ENCODE data around the gene DENND1A. TPM values are rescaled to one million over a fixed set of nuclear protein-coding genes. Genes with fewer than 3 reads are reported as not detected.
A peak's percentile ranks its signal among the peaks of the same experiment; 100 is the strongest.
"Not testable (repeated sequence)": the region's sequence is repeated elsewhere in the genome, so short reads cannot be mapped to it uniquely, and the experiment has no call there.

DENND1A gene
- 9.4 TPM for polyA plus RNA-seq (2013, experiment 1 of 4)
- 10.5 TPM for polyA plus RNA-seq (2013, experiment 2 of 4)
- polyA plus RNA-seq (2013, experiment 3 of 4) = 8.7 TPM
- 11.7 TPM for polyA plus RNA-seq (2013, experiment 4 of 4)

GRCh38 chr9:123929870-123930831 is at the start of gene DENND1A:
Gene DENND1A, minus strand, starts transcription at chr9:123930126. Its CDS starts 221 bp downstream, at chr9:123929905.
- Histone ChIP-seq H3K36me3 (ENCODE audit: control insufficient read depth, insufficient read depth, low read length) (no peaks in the 10 kb centered on the region), H3K27ac (ENCODE audit: insufficient read depth, low read depth, low read length, poor library complexity, severe bottlenecking) (no peak within 1 kb of the TSS), H3K4me1 (ENCODE audit: control insufficient read depth, insufficient read depth, low read length) (peaks cover 3% of the 10 kb centered on the region), H3K9me3 (ENCODE audit: control insufficient read depth, low read length) (no peaks in the 10 kb centered on the region), H3K27me3 (ENCODE audit: control insufficient read depth, insufficient read depth, low read length, poor library complexity, severe bottlenecking) (peaks cover 22% of the 10 kb centered on the region), H3K4me3 (ENCODE audit: insufficient read depth, low read depth, low read length) (peak within 1 kb of the TSS; percentile 56)
- WGBS, 2 experiments = 4 to 6% methylated on average over 83 of the region's 83 CpGs

DNA sequence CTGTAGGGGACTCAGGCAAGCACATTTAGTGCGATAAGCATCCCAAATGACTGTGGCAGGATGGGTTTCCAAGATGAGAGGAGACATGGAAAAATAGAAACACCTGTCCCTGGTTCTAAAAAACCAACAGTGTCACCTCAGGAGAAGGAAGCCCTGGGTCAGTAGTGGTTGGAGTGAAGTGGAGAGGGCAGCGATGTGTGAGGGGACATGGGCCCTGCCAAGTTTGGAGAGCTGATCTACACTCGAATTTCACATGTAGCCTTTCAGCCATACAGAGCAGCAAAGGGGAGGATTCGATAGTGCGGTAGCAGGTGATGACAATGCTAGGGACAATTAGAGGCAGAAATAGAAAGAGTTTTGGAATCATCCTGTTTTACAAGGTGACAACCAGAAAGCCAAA is 49.1 kb upstream of the DENND1A start:
- no peak overlapping the region for H3K4me3 ChIP-seq (ENCODE audit: insufficient read depth, low read depth, low read length)
- peaks cover 8% of the 10 kb centered on the region for H3K4me1 ChIP-seq (ENCODE audit: control insufficient read depth, insufficient read depth, low read length)
- H3K27me3 ChIP-seq (ENCODE audit: control insufficient read depth, insufficient read depth, low read length, poor library complexity, severe bottlenecking) = peaks cover 45% of the 10 kb centered on the region
- H3K27ac ChIP-seq (ENCODE audit: insufficient read depth, low read depth, low read length, poor library complexity, severe bottlenecking) = no peak overlapping the region
- WGBS, 2 experiments = 89 to 95% methylated on average over 4 of the region's 5 CpGs
- no peaks in the 10 kb centered on the region for H3K36me3 ChIP-seq (ENCODE audit: control insufficient read depth, insufficient read depth, low read length)
- H3K9me3 ChIP-seq (ENCODE audit: control insufficient read depth, low read length) = no peaks in the 10 kb centered on the region

- H3K4me1 ChIP-seq (ENCODE audit: control insufficient read depth, insufficient read depth, low read length); H3K4me3 ChIP-seq (ENCODE audit: insufficient read depth, low read depth, low read length); H3K27ac ChIP-seq (ENCODE audit: insufficient read depth, low read depth, low read length, poor library complexity, severe bottlenecking); H3K36me3 ChIP-seq (ENCODE audit: control insufficient read depth, insufficient read depth, low read length); H3K9me3 ChIP-seq (ENCODE audit: control insufficient read depth, low read length): not testable (repeated sequence)
- no CpG with 5 or more reads among the region's 9 CpGs for WGBS, 2 experiments
- H3K27me3 ChIP-seq (ENCODE audit: control insufficient read depth, insufficient read depth, low read length, poor library complexity, severe bottlenecking) = peaks cover 23% of the 10 kb centered on the region
Measured at GRCh38 chr9:123976579-123976978, 46.7 kb upstream of the DENND1A start.

DNA sequence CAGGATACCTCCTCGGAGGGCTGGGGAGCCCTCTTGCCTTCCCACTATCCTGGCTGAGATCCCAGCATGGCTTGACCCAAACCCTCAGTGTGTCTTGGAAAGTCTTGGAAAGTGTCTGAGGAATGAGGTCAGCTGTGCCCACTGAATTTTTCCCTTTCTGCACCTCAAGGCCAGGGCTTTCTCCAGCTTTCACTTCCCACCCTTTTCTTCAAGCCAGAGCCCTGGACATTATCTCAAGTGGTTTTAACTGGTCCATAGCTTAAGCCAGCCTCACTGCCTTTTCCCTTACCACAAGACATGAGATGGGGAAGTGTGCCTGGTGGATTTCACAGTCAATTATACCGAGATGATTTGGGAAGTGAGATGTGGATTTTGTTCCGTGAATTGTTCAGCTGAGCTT is 45.9 kb upstream of the DENND1A start:
- no peaks in the 10 kb centered on the region for H3K4me1 ChIP-seq (ENCODE audit: control insufficient read depth, insufficient read depth, low read length)
- H3K27ac ChIP-seq (ENCODE audit: insufficient read depth, low read depth, low read length, poor library complexity, severe bottlenecking) = no peak overlapping the region
- H3K27me3 ChIP-seq (ENCODE audit: control insufficient read depth, insufficient read depth, low read length, poor library complexity, severe bottlenecking) = peaks cover 16% of the 10 kb centered on the region
- H3K4me3 ChIP-seq (ENCODE audit: insufficient read depth, low read depth, low read length) = no peak overlapping the region
- WGBS, 2 experiments = 90 to 93% methylated on average over 3 of the region's 3 CpGs
- no peaks in the 10 kb centered on the region for H3K36me3 ChIP-seq (ENCODE audit: control insufficient read depth, insufficient read depth, low read length)
- H3K9me3 ChIP-seq (ENCODE audit: control insufficient read depth, low read length) = no peaks in the 10 kb centered on the region

GRCh38 chr9:123974471-123974870 is 44.5 kb upstream of the DENND1A start:
- H3K27me3 ChIP-seq (ENCODE audit: control insufficient read depth, insufficient read depth, low read length, poor library complexity, severe bottlenecking) = peaks cover 6% of the 10 kb centered on the region
- H3K4me3 ChIP-seq (ENCODE audit: insufficient read depth, low read depth, low read length) = no peak overlapping the region
- H3K4me1 ChIP-seq (ENCODE audit: control insufficient read depth, insufficient read depth, low read length) = no peaks in the 10 kb centered on the region
- 84 to 85% methylated on average over 12 of the region's 12 CpGs for WGBS, 2 experiments
- no peak overlapping the region for H3K27ac ChIP-seq (ENCODE audit: insufficient read depth, low read depth, low read length, poor library complexity, severe bottlenecking)
- no peaks in the 10 kb centered on the region for H3K9me3 ChIP-seq (ENCODE audit: control insufficient read depth, low read length)
- no peaks in the 10 kb centered on the region for H3K36me3 ChIP-seq (ENCODE audit: control insufficient read depth, insufficient read depth, low read length)

- Histone ChIP-seq H3K27ac (ENCODE audit: insufficient read depth, low read depth, low read length, poor library complexity, severe bottlenecking) (no peak overlapping the region), H3K4me3 (ENCODE audit: insufficient read depth, low read depth, low read length) (no peak overlapping the region), H3K9me3 (ENCODE audit: control insufficient read depth, low read length) (no peaks in the 10 kb centered on the region), H3K27me3 (ENCODE audit: control insufficient read depth, insufficient read depth, low read length, poor library complexity, severe bottlenecking) (peaks cover 3% of the 10 kb centered on the region), H3K4me1 (ENCODE audit: control insufficient read depth, insufficient read depth, low read length) (no peaks in the 10 kb centered on the region), H3K36me3 (ENCODE audit: control insufficient read depth, insufficient read depth, low read length) (no peaks in the 10 kb centered on the region)
- WGBS, 2 experiments = 90% methylated on average over 9 of the region's 9 CpGs
Measured at GRCh38 chr9:123973590-123974223, 43.8 kb upstream of the DENND1A start.

DNA sequence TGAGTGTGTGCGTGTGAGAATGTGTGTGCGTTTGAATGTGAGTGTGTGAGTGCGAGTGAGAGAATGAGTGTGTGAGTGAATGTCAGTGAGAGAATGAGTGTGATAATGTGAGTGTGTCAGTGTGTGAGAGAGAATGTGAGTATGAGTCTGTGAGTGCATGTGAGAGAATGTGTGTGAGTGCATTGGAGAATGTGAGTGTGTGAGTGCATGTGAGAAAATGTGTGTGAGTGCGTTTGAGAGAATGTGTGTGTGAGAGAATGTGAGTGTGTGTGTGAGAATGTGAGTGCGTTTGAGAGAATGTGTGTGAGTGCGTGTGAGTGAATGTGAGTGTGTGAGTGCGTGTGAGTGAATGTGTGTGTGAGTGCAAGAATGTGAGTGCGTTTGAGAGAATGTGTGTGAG is 42.7 kb upstream of the DENND1A start:
- 93 to 94% methylated on average over 8 of the region's 8 CpGs for WGBS, 2 experiments
- Histone ChIP-seq H3K27ac (ENCODE audit: insufficient read depth, low read depth, low read length, poor library complexity, severe bottlenecking) (no peak overlapping the region), H3K36me3 (ENCODE audit: control insufficient read depth, insufficient read depth, low read length) (no peaks in the 10 kb centered on the region), H3K27me3 (ENCODE audit: control insufficient read depth, insufficient read depth, low read length, poor library complexity, severe bottlenecking) (peaks cover 3% of the 10 kb centered on the region), H3K4me1 (ENCODE audit: control insufficient read depth, insufficient read depth, low read length) (no peaks in the 10 kb centered on the region), H3K4me3 (ENCODE audit: insufficient read depth, low read depth, low read length) (no peak overlapping the region), H3K9me3 (ENCODE audit: control insufficient read depth, low read length) (no peaks in the 10 kb centered on the region)

DNA sequence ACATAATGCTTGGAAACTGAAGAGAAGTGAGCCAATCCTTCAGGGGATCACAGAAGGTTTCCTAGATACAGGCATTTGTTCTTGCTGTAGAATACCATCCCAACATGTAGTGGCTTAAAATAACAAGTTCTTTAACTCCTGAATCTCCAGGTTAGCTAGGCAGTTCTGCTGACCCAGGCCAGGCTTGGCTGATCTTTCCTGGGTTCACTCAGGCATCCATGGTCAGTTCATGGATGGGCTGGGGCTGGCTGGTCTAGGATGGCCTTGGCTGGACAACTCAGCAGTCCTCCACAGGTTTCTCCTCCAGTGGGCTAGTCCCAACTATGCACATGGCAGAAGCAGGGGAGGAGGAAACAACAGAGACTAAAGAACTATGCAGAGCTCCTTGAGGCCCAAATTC is 37.4 kb upstream of the DENND1A start:
- H3K27me3 ChIP-seq (ENCODE audit: control insufficient read depth, insufficient read depth, low read length, poor library complexity, severe bottlenecking) = no peaks in the 10 kb centered on the region
- H3K27ac ChIP-seq (ENCODE audit: insufficient read depth, low read depth, low read length, poor library complexity, severe bottlenecking) = no peak overlapping the region
- H3K4me3 ChIP-seq (ENCODE audit: insufficient read depth, low read depth, low read length) = no peak overlapping the region
- H3K4me1 ChIP-seq (ENCODE audit: control insufficient read depth, insufficient read depth, low read length) = no peaks in the 10 kb centered on the region
- H3K9me3 ChIP-seq (ENCODE audit: control insufficient read depth, low read length) = no peaks in the 10 kb centered on the region
- H3K36me3 ChIP-seq (ENCODE audit: control insufficient read depth, insufficient read depth, low read length) = no peaks in the 10 kb centered on the region

GRCh38 chr9:123965801-123966686 is 36.1 kb upstream of the DENND1A start:
- H3K9me3 ChIP-seq (ENCODE audit: control insufficient read depth, low read length) = no peaks in the 10 kb centered on the region
- H3K4me3 ChIP-seq (ENCODE audit: insufficient read depth, low read depth, low read length) = no peak overlapping the region
- no peaks in the 10 kb centered on the region for H3K27me3 ChIP-seq (ENCODE audit: control insufficient read depth, insufficient read depth, low read length, poor library complexity, severe bottlenecking)
- 88 to 94% methylated on average over 8 of the region's 8 CpGs for WGBS, 2 experiments
- H3K36me3 ChIP-seq (ENCODE audit: control insufficient read depth, insufficient read depth, low read length) = no peaks in the 10 kb centered on the region
- H3K4me1 ChIP-seq (ENCODE audit: control insufficient read depth, insufficient read depth, low read length) = no peaks in the 10 kb centered on the region
- no peak overlapping the region for H3K27ac ChIP-seq (ENCODE audit: insufficient read depth, low read depth, low read length, poor library complexity, severe bottlenecking)

All from ectodermal cell (in vitro differentiated cells).